ENCODE results near the gene MPDZ.

The MPDZ gene

GRCh38 chr9:13281356-13282016 is 2.0 kb upstream of the MPDZ start:
- WGBS (ENCODE audit: extremely low coverage, insufficient coverage, insufficient read length) = no CpG with 5 or more reads among the region's 5 CpGs
- H3K9me3 ChIP-seq (ENCODE audit: insufficient read depth, low read depth, low read length) = no peaks in the 10 kb centered on the region
- no peaks in the 10 kb centered on the region for H3K27me3 ChIP-seq (ENCODE audit: insufficient read depth, low read length)
- peak overlapping the region; percentile 39 for H3K27ac ChIP-seq (ENCODE audit: low read depth, low read length)
- no peak overlapping the region for H3K4ac ChIP-seq (ENCODE audit: low read depth, low read length)
- H2AFZ ChIP-seq (ENCODE audit: insufficient read depth, low read length, poor library complexity) = no peak overlapping the region
- H3K14ac ChIP-seq (ENCODE audit: low read length) = no peak overlapping the region
- H4K12ac ChIP-seq (ENCODE audit: low read depth, low read length) = no peak overlapping the region
- H3K9ac ChIP-seq (ENCODE audit: low read length) = no peak overlapping the region
- no peak overlapping the region for H3K4me2 ChIP-seq (ENCODE audit: low read length)
- peaks cover 12% of the 10 kb centered on the region for H3K79me2 ChIP-seq (ENCODE audit: control insufficient read depth, insufficient read depth, low read length, poor library complexity)
- H3K4me1 ChIP-seq (ENCODE audit: control insufficient read depth in 1 of 2, insufficient read depth in 2 of 2, low read length in 2 of 2) = peaks cover 0 to 6% of the 10 kb centered on the region in 2 experiments
- peaks cover 16% of the 10 kb centered on the region for H3K79me1 ChIP-seq (ENCODE audit: low read length)
- H4K91ac ChIP-seq (ENCODE audit: low read depth, low read length) = no peak overlapping the region
- no peak overlapping the region for H2BK120ac ChIP-seq (ENCODE audit: insufficient read depth, low read length, poor library complexity)
- H4K8ac ChIP-seq (ENCODE audit: low read depth, low read length) = no peak overlapping the region
- H3K18ac ChIP-seq (ENCODE audit: low read length) = no peak overlapping the region
- DNase-seq = no peak
- H3K23ac ChIP-seq (ENCODE audit: low read length) = no peak overlapping the region
- no peak overlapping the region for H2AK5ac ChIP-seq (ENCODE audit: low read length)
- no peak overlapping the region for H2BK5ac ChIP-seq (ENCODE audit: low read depth, low read length, poor library complexity)
- H2BK12ac ChIP-seq (ENCODE audit: low read length) = no peak overlapping the region
- no peaks in the 10 kb centered on the region for H3K36me3 ChIP-seq (ENCODE audit: control insufficient read depth in 1 of 2, insufficient read depth in 2 of 2, low read length in 2 of 2)
- H3K4me3 ChIP-seq (ENCODE audit: low read depth, low read length) = no peak overlapping the region

GRCh38 chr9:13278368-13279246 is 885 bp downstream of the MPDZ start:
- WGBS (ENCODE audit: extremely low coverage, insufficient coverage, insufficient read length) = no CpG with 5 or more reads among the region's 67 CpGs
- Histone ChIP-seq H3K36me3 (ENCODE audit: control insufficient read depth in 1 of 2, insufficient read depth in 2 of 2, low read length in 2 of 2) (no peaks in the 10 kb centered on the region), H3K27ac (ENCODE audit: low read depth, low read length) (peak overlapping the region; percentile 97), H2BK5ac (ENCODE audit: low read depth, low read length, poor library complexity) (peak overlapping the region; percentile 86), H3K18ac (ENCODE audit: low read length) (peak overlapping the region; percentile 89), H2AK5ac (ENCODE audit: low read length) (peak overlapping the region; percentile 28), H3K4me2 (ENCODE audit: low read length) (peak overlapping the region; percentile 54), H3K4me1 (ENCODE audit: control insufficient read depth in 1 of 2, insufficient read depth in 2 of 2, low read length in 2 of 2) (peaks cover 4 to 10% of the 10 kb centered on the region in 2 experiments), H3K9ac (ENCODE audit: low read length) (peak overlapping the region; percentile 38), H3K79me1 (ENCODE audit: low read length) (peaks cover 18% of the 10 kb centered on the region), H2BK12ac (ENCODE audit: low read length) (peak overlapping the region; percentile 6), H3K4ac (ENCODE audit: low read depth, low read length) (peak overlapping the region; percentile 53), H3K27me3 (ENCODE audit: insufficient read depth, low read length) (no peaks in the 10 kb centered on the region), H3K23ac (ENCODE audit: low read length) (no peak overlapping the region), H3K79me2 (ENCODE audit: control insufficient read depth, insufficient read depth, low read length, poor library complexity) (peaks cover 12% of the 10 kb centered on the region), H2AFZ (ENCODE audit: insufficient read depth, low read length, poor library complexity) (peak overlapping the region; percentile 48), H3K14ac (ENCODE audit: low read length) (peak overlapping the region; percentile 98), H4K91ac (ENCODE audit: low read depth, low read length) (peak overlapping the region; percentile 97), H4K8ac (ENCODE audit: low read depth, low read length) (peak overlapping the region; percentile 86), H3K9me3 (ENCODE audit: insufficient read depth, low read depth, low read length) (no peaks in the 10 kb centered on the region), H3K4me3 (ENCODE audit: low read depth, low read length) (peak overlapping the region; percentile 75), H2BK120ac (ENCODE audit: insufficient read depth, low read length, poor library complexity) (peak overlapping the region; percentile 95), H4K12ac (ENCODE audit: low read depth, low read length) (peak overlapping the region; percentile 93)
- peak; percentile 28 to 62 for DNase-seq

GRCh38 chr9:13278023-13278367 is 1.5 kb downstream of the MPDZ start:
- Histone ChIP-seq H3K27me3 (ENCODE audit: insufficient read depth, low read length) (no peaks in the 10 kb centered on the region), H3K9me3 (ENCODE audit: insufficient read depth, low read depth, low read length) (no peaks in the 10 kb centered on the region), H2BK120ac (ENCODE audit: insufficient read depth, low read length, poor library complexity) (peak overlapping the region; percentile 95), H3K4me3 (ENCODE audit: low read depth, low read length) (peak overlapping the region; percentile 75), H3K18ac (ENCODE audit: low read length) (peak overlapping the region; percentile 89), H2BK12ac (ENCODE audit: low read length) (no peak overlapping the region), H3K4ac (ENCODE audit: low read depth, low read length) (peak overlapping the region; percentile 53), H4K12ac (ENCODE audit: low read depth, low read length) (peak overlapping the region; percentile 93), H3K79me1 (ENCODE audit: low read length) (peaks cover 18% of the 10 kb centered on the region), H3K79me2 (ENCODE audit: control insufficient read depth, insufficient read depth, low read length, poor library complexity) (peaks cover 12% of the 10 kb centered on the region), H3K4me2 (ENCODE audit: low read length) (peak overlapping the region; percentile 54), H3K4me1 (ENCODE audit: control insufficient read depth in 1 of 2, insufficient read depth in 2 of 2, low read length in 2 of 2) (peaks cover 4 to 10% of the 10 kb centered on the region in 2 experiments), H3K27ac (ENCODE audit: low read depth, low read length) (peak overlapping the region; percentile 97), H2AFZ (ENCODE audit: insufficient read depth, low read length, poor library complexity) (peak overlapping the region; percentile 48), H4K91ac (ENCODE audit: low read depth, low read length) (peak overlapping the region; percentile 97), H4K8ac (ENCODE audit: low read depth, low read length) (peak overlapping the region; percentile 86), H2AK5ac (ENCODE audit: low read length) (peak overlapping the region; percentile 28), H3K14ac (ENCODE audit: low read length) (peak overlapping the region; percentile 98), H3K23ac (ENCODE audit: low read length) (no peak overlapping the region), H3K9ac (ENCODE audit: low read length) (peak overlapping the region; percentile 38), H3K36me3 (ENCODE audit: control insufficient read depth in 1 of 2, insufficient read depth in 2 of 2, low read length in 2 of 2) (no peaks in the 10 kb centered on the region), H2BK5ac (ENCODE audit: low read depth, low read length, poor library complexity) (peak overlapping the region; percentile 86)
- 100% methylated on average over 1 of the region's 10 CpGs for WGBS (ENCODE audit: extremely low coverage, insufficient coverage, insufficient read length)
- DNase-seq = peak in 1 of 2 donors; percentile 39

- peaks cover 16% of the 10 kb centered on the region for H3K79me1 ChIP-seq (ENCODE audit: low read length)
- H2BK5ac ChIP-seq (ENCODE audit: low read depth, low read length, poor library complexity) = peak overlapping the region; percentile 84
- DNase-seq = peak; percentile 59 to 87
- H2AK5ac ChIP-seq (ENCODE audit: low read length) = no peak overlapping the region
- no peak overlapping the region for H3K23ac ChIP-seq (ENCODE audit: low read length)
- H4K8ac ChIP-seq (ENCODE audit: low read depth, low read length) = peak overlapping the region; percentile 54
- no peak overlapping the region for H3K18ac ChIP-seq (ENCODE audit: low read length)
- no peak overlapping the region for H3K9ac ChIP-seq (ENCODE audit: low read length)
- no peak overlapping the region for H2BK120ac ChIP-seq (ENCODE audit: insufficient read depth, low read length, poor library complexity)
- peaks cover 12% of the 10 kb centered on the region for H3K79me2 ChIP-seq (ENCODE audit: control insufficient read depth, insufficient read depth, low read length, poor library complexity)
- no peak overlapping the region for H4K12ac ChIP-seq (ENCODE audit: low read depth, low read length)
- WGBS (ENCODE audit: extremely low coverage, insufficient coverage, insufficient read length) = no CpG with 5 or more reads among the region's 4 CpGs
- no peaks in the 10 kb centered on the region for H3K27me3 ChIP-seq (ENCODE audit: insufficient read depth, low read length)
- H3K4me2 ChIP-seq (ENCODE audit: low read length) = no peak overlapping the region
- peak overlapping the region; percentile 59 for H4K91ac ChIP-seq (ENCODE audit: low read depth, low read length)
- H3K9me3 ChIP-seq (ENCODE audit: insufficient read depth, low read depth, low read length) = no peaks in the 10 kb centered on the region
- H2AFZ ChIP-seq (ENCODE audit: insufficient read depth, low read length, poor library complexity) = no peak overlapping the region
- no peak overlapping the region for H3K14ac ChIP-seq (ENCODE audit: low read length)
- H3K36me3 ChIP-seq (ENCODE audit: control insufficient read depth in 1 of 2, insufficient read depth in 2 of 2, low read length in 2 of 2) = no peaks in the 10 kb centered on the region
- H3K27ac ChIP-seq (ENCODE audit: low read depth, low read length) = peak overlapping the region; percentile 68
- H2BK12ac ChIP-seq (ENCODE audit: low read length) = peak overlapping the region; percentile 53
- H3K4me3 ChIP-seq (ENCODE audit: low read depth, low read length) = no peak overlapping the region
- peak overlapping the region; percentile 14 for H3K4ac ChIP-seq (ENCODE audit: low read depth, low read length)
- peaks cover 4 to 8% of the 10 kb centered on the region in 2 experiments for H3K4me1 ChIP-seq (ENCODE audit: control insufficient read depth in 1 of 2, insufficient read depth in 2 of 2, low read length in 2 of 2)
These were observed 4.4 kb downstream of the MPDZ start for GRCh38 chr9:13274886-13275641.

All from trophoblast cell (in vitro differentiated cells and primary cell).